Measurements from ENCODE around the gene ABTB2. TPM values are rescaled to one million over a fixed set of nuclear protein-coding genes. Genes with fewer than 3 reads are reported as not detected.
"Not testable (repeated sequence)": the region's sequence is repeated elsewhere in the genome, so short reads cannot be mapped to it uniquely, and the experiment has no call there.

ABTB2 gene
- total RNA-seq, 1 donor from 2014 or later, result 3.2 TPM

DNA sequence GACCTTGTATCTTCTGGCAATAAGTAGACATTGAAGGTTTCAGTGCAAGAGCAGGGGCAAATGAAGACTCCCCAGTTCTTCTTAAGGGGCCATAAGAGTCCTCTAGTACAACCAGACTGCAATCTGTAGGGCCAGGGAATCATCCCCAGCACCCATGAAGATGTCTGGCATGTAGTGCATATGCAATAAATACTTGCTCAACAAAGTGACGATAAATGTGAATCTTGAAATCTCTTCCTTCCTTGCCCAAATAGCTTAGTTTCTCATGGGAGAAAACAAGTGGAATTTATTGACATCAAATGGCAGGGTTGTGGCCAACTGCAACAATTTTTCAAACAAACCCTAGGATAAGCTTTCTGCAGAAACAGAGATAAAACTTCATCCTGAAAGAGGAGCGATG is 107.6 kb downstream of the ABTB2 start:
- intact Hi-C loops (cut with DNase I), result no loop called here
- H3K27ac ChIP-seq, result no peak overlapping the region
- ATAC-seq, result no peak
- no peak for DNase-seq
- no peaks in the 10 kb centered on the region for H3K27me3 ChIP-seq
- no peak overlapping the region for H3K4me3 ChIP-seq
- TF ChIP-seq, protein P1, sequence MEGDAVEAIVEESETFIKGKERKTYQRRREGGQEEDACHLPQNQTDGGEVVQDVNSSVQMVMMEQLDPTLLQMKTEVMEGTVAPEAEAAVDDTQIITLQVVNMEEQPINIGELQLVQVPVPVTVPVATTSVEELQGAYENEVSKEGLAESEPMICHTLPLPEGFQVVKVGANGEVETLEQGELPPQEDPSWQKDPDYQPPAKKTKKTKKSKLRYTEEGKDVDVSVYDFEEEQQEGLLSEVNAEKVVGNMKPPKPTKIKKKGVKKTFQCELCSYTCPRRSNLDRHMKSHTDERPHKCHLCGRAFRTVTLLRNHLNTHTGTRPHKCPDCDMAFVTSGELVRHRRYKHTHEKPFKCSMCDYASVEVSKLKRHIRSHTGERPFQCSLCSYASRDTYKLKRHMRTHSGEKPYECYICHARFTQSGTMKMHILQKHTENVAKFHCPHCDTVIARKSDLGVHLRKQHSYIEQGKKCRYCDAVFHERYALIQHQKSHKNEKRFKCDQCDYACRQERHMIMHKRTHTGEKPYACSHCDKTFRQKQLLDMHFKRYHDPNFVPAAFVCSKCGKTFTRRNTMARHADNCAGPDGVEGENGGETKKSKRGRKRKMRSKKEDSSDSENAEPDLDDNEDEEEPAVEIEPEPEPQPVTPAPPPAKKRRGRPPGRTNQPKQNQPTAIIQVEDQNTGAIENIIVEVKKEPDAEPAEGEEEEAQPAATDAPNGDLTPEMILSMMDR (IDR thresholded peaks at IDR 0.05), result no peak
- peaks cover 10% of the 10 kb centered on the region for H3K4me1 ChIP-seq
- no peaks in the 10 kb centered on the region for H3K36me3 ChIP-seq
- no peaks in the 10 kb centered on the region for H3K9me3 ChIP-seq

DNA sequence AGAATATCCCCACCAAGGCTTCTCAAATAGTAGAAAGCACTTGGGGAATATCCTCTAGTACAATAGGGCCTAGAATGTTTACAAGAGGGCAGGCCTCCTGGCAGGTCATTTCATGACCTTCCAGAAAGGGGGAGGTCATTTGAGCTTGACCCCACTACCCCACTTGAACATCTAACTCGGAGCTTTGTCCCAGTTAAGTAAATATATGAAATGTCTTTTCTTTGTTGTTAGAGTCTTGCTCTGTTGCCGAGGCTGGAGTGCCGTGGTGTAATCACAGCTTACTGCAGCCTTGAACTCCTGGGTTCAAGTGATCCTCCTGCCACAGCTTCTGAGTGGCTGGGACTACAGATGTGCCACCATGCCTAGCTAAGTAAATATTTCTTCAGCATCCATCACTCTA is 108.4 kb downstream of the ABTB2 start:
- TF ChIP-seq, protein P1 (IDR thresholded peaks at IDR 0.05), result no peak
- H3K4me3 ChIP-seq, result no peak overlapping the region
- H3K4me1 ChIP-seq, result peaks cover 12% of the 10 kb centered on the region
- DNase-seq, result no peak
- intact Hi-C loops (cut with DNase I), result no loop called here
- H3K9me3 ChIP-seq, result no peaks in the 10 kb centered on the region
- H3K27me3 ChIP-seq, result no peaks in the 10 kb centered on the region
- no peak for ATAC-seq
- no peak overlapping the region for H3K27ac ChIP-seq
- no peaks in the 10 kb centered on the region for H3K36me3 ChIP-seq

DNA sequence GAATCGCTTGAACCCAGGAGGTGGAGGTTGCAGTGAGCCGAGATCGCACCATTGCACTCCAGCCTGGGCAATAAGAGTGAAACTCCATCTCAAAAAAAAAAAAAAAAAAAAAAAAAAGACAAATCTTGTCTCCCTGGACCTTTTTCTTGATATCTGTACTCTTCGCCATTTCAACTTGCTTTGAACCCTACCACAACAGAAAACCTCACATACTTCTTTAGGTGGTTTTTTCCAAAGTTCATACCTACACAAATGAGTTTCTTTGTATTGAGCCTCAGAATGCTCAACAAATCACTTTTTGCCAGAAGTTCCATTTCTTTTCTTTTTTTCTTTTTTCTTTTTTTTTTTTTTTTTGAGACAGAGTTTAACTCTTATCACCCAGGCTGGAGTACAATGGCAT is 111.3 kb downstream of the ABTB2 start:
- intact Hi-C loops (cut with DNase I); ATAC-seq: not testable (repeated sequence)

DNA sequence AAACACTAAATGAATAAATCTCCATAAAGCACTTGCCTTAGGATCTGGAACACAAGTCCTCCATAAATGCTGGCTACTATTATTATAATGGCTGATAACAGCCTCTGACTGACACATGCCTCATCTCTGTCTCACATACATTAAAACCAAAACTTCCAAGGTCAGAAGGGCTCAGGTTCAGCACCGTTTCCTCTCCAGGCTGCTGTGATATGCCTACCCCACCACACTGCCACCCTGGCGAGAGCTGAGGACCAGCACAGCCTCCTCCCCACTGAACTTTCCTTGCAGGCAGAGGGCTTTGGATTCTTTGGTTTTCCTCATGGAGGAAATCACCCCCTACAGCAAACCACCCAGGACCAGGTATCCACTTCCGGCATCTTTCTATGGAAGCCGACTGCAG is 112.8 kb downstream of the ABTB2 start:
- Histone ChIP-seq H3K27ac (no peak overlapping the region), H3K4me1 (peaks cover 9% of the 10 kb centered on the region), H3K9me3 (no peaks in the 10 kb centered on the region), H3K36me3 (no peaks in the 10 kb centered on the region), H3K4me3 (no peak overlapping the region), H3K27me3 (no peaks in the 10 kb centered on the region)
- TF ChIP-seq, protein P1 (IDR thresholded peaks at IDR 0.05), result no peak
- intact Hi-C loops (cut with DNase I), result no loop called here
- no peak for ATAC-seq
- no peak for DNase-seq

More for the DNA sequence above, 111.3 kb downstream of the ABTB2 start:
- H3K36me3 ChIP-seq, H3K27me3 ChIP-seq, DNase-seq, H3K27ac ChIP-seq, H3K4me3 ChIP-seq, H3K9me3 ChIP-seq: not testable (repeated sequence)
- peaks cover 18% of the 10 kb centered on the region for H3K4me1 ChIP-seq

DNA sequence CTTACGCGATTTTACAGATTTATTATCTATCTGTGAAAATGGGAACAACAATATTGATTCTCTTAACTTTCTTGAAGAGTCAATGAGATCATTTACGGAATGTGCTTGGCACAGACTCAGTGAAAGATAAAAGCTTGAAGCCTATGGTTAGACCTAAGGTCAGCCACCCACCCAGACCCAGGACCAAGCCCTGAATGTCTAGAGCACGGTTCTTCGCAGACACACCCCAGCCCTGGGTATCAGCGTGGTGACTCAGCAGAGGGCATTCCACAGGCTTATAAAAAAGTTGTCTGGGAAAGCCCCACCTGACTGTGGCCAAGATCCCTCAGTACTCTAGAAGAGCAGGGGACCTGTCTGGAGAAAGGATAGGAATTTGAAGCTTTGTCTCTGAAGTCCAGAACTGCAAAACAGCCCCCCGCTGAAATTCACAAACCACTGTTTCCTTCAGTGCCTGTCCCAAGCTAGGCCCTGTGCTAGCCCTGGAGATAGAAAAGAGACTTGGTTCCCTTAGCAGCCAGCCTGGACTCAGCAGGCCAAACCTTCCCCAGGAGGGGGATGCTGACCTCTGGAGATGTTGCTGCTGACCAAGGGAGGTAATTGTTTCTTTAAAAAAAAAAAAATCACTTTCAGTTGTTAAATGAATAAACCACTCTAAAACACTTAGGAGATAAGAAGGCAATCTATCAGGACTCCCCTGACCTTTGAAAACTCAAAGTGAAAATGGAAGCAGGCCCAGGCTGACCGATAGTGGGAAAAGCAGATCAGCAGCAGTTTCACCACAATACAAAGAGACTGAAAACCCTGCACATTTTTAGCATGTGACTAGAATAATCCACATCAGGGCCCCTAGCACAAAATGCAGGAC is 114.0 kb downstream of the ABTB2 start:
- TF ChIP-seq, protein P1 (IDR thresholded peaks at IDR 0.05), result no peak
- intact Hi-C loops (cut with DNase I), result no loop called here
- Histone ChIP-seq H3K27ac (peak overlapping the region; percentile 30), H3K36me3 (no peaks in the 10 kb centered on the region), H3K9me3 (no peaks in the 10 kb centered on the region), H3K4me3 (no peak overlapping the region), H3K27me3 (no peaks in the 10 kb centered on the region), H3K4me1 (peaks cover 9% of the 10 kb centered on the region)
- ATAC-seq, result peak; percentile 83
- DNase-seq, result no peak

DNA sequence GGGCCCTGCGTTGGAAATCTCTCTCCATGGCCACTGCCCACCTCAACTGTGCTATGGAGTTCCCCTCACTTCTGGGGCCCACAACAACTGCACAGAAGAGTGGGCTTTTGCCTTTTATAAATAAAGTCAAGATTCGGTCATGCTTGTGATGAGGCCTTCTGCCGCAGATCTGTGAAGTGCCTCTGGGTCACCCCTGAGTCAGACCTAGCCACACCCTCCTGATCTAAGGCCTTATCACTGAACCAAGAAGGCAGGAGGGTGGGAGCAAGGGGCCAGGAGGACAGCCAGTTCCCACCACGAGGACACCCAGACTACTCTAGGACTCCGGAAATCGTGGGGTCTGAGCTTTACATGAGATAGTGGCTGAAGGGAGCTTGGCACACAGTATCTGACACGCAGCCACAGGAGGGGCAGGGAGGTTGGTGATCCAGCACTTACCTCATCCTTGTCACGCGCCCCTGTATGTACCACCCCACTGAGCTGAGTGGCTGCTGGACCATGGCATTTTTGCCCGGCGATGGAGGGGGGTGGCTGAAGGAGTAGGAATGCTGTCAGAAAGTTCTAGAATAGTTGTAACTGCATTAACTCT is 115.7 kb downstream of the ABTB2 start:
- intact Hi-C loops (cut with DNase I), result no loop called here
- no peaks in the 10 kb centered on the region for H3K9me3 ChIP-seq
- no peaks in the 10 kb centered on the region for H3K36me3 ChIP-seq
- H3K4me1 ChIP-seq, result peaks cover 9% of the 10 kb centered on the region
- ATAC-seq (no peak), DNase-seq (no peak)
- H3K4me3 ChIP-seq, result no peak overlapping the region
- H3K27ac ChIP-seq, result no peak overlapping the region
- TF ChIP-seq, protein P1 (IDR thresholded peaks at IDR 0.05), result no peak
- no peaks in the 10 kb centered on the region for H3K27me3 ChIP-seq
